ENCODE data around the gene IAH1. TPM values are rescaled to one million over a fixed set of nuclear protein-coding genes. Genes with fewer than 3 reads are reported as not detected.

Gene IAH1
- total RNA-seq, 1 donor from 2014 or later, result 31.1 TPM

DNA sequence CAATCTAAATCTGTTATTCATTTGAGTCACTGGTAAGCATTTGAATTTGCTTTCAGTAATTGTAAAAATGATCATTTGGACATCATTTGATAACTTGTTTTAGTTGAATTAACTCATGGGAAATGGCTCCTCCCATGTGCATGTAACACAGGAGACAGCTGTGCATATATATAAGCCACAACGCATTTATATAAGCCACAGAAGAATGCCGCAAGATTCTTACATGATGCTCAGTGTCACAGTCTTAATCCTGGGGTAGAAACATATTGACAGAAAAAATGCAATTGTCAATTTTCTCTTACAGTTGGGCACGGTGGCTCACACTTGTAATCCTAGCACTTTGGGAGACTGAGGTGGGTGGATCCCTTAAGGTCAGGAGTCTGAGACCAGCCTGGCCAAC, 13.3 kb upstream of the IAH1 start:
- Histone ChIP-seq H3K27ac (ENCODE audit: low read depth, low read length) (no peak overlapping the region), H3K79me2 (ENCODE audit: insufficient read depth, low read length) (no peaks in the 10 kb centered on the region), H3K4me1 (ENCODE audit: insufficient read depth, low read length) (peaks cover 8% of the 10 kb centered on the region), H3K4me2 (ENCODE audit: low read length) (no peak overlapping the region), H3K36me3 (ENCODE audit: insufficient read depth, low read length) (peaks cover 17% of the 10 kb centered on the region), H3K4me3 (ENCODE audit: insufficient read depth, low read depth, low read length) (no peak overlapping the region), H3K9me3 (ENCODE audit: insufficient read depth, low read depth, low read length) (no peaks in the 10 kb centered on the region), H4K20me1 (ENCODE audit: insufficient read depth, low read length) (no peaks in the 10 kb centered on the region), H2AFZ (ENCODE audit: low read depth, low read length) (no peak overlapping the region), H3K27me3 (ENCODE audit: insufficient read depth, low read length) (no peaks in the 10 kb centered on the region), H3K9ac (ENCODE audit: low read length) (no peak overlapping the region)
- Mint-ChIP-seq H3K27me3 (ENCODE audit: low read depth, unreplicated experiment) (no peaks in the 10 kb centered on the region), H3K36me3 (ENCODE audit: low read depth, unreplicated experiment) (no peaks in the 10 kb centered on the region), H3K9me3 (ENCODE audit: unreplicated experiment) (no peaks in the 10 kb centered on the region), H3K4me1 (ENCODE audit: low read depth, unreplicated experiment) (peaks cover 10% of the 10 kb centered on the region), H3K27ac (ENCODE audit: unreplicated experiment) (no peak overlapping the region), H3K4me3 (ENCODE audit: unreplicated experiment) (no peak overlapping the region)
- TF ChIP-seq, protein P1, sequence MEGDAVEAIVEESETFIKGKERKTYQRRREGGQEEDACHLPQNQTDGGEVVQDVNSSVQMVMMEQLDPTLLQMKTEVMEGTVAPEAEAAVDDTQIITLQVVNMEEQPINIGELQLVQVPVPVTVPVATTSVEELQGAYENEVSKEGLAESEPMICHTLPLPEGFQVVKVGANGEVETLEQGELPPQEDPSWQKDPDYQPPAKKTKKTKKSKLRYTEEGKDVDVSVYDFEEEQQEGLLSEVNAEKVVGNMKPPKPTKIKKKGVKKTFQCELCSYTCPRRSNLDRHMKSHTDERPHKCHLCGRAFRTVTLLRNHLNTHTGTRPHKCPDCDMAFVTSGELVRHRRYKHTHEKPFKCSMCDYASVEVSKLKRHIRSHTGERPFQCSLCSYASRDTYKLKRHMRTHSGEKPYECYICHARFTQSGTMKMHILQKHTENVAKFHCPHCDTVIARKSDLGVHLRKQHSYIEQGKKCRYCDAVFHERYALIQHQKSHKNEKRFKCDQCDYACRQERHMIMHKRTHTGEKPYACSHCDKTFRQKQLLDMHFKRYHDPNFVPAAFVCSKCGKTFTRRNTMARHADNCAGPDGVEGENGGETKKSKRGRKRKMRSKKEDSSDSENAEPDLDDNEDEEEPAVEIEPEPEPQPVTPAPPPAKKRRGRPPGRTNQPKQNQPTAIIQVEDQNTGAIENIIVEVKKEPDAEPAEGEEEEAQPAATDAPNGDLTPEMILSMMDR (IDR thresholded peaks at IDR 0.05; ENCODE audit: insufficient read depth, low read depth, low read length), result no peak
- TF ChIP-seq EZH2 (IDR thresholded peaks at IDR 0.05; ENCODE audit: insufficient read depth, low read length), result no peak
- FAIRE-seq (no peak), DNase-seq (ENCODE audit: low read depth) (no peak)

DNA sequence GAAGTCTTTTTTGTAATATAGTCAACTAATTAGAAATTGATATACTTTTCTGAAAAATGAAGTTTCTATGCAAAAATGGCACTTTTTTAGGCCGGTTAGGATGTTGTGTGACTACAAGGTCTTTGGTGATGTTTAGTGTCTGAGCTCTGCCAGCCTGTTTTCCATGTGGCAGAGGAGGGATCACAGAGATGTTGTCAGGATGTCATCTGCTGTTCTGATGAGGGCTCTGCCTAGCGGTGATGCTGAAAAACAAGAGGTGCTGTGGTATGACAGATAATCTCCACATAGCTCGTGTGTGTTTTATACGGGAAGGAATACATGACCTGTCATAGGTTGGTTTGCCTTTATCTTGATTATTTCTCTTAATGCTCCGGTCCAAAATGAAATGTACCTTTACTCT, 12.0 kb upstream of the IAH1 start:
- no peak for TF ChIP-seq EZH2 (IDR thresholded peaks at IDR 0.05; ENCODE audit: insufficient read depth, low read length)
- TF ChIP-seq, protein P1 (IDR thresholded peaks at IDR 0.05; ENCODE audit: insufficient read depth, low read depth, low read length), result no peak
- H3K27me3 Mint-ChIP-seq (ENCODE audit: low read depth, unreplicated experiment), result no peaks in the 10 kb centered on the region
- Histone ChIP-seq H2AFZ (ENCODE audit: low read depth, low read length) (no peak overlapping the region), H3K79me2 (ENCODE audit: insufficient read depth, low read length) (no peaks in the 10 kb centered on the region), H3K9me3 (ENCODE audit: insufficient read depth, low read depth, low read length) (no peaks in the 10 kb centered on the region), H3K27me3 (ENCODE audit: insufficient read depth, low read length) (no peaks in the 10 kb centered on the region), H3K9ac (ENCODE audit: low read length) (no peak overlapping the region), H4K20me1 (ENCODE audit: insufficient read depth, low read length) (no peaks in the 10 kb centered on the region), H3K36me3 (ENCODE audit: insufficient read depth, low read length) (peaks cover 15% of the 10 kb centered on the region), H3K4me3 (ENCODE audit: insufficient read depth, low read depth, low read length) (no peak overlapping the region), H3K27ac (ENCODE audit: low read depth, low read length) (no peak overlapping the region), H3K4me2 (ENCODE audit: low read length) (no peak overlapping the region), H3K4me1 (ENCODE audit: insufficient read depth, low read length) (peaks cover 8% of the 10 kb centered on the region)
- no peak for FAIRE-seq
- H3K4me1 Mint-ChIP-seq (ENCODE audit: low read depth, unreplicated experiment), result peaks cover 10% of the 10 kb centered on the region
- H3K36me3 Mint-ChIP-seq (ENCODE audit: low read depth, unreplicated experiment), result no peaks in the 10 kb centered on the region
- H3K9me3 Mint-ChIP-seq (ENCODE audit: unreplicated experiment), result no peaks in the 10 kb centered on the region
- no peak overlapping the region for H3K4me3 Mint-ChIP-seq (ENCODE audit: unreplicated experiment)
- H3K27ac Mint-ChIP-seq (ENCODE audit: unreplicated experiment), result no peak overlapping the region
- no peak for DNase-seq (ENCODE audit: low read depth)

DNA sequence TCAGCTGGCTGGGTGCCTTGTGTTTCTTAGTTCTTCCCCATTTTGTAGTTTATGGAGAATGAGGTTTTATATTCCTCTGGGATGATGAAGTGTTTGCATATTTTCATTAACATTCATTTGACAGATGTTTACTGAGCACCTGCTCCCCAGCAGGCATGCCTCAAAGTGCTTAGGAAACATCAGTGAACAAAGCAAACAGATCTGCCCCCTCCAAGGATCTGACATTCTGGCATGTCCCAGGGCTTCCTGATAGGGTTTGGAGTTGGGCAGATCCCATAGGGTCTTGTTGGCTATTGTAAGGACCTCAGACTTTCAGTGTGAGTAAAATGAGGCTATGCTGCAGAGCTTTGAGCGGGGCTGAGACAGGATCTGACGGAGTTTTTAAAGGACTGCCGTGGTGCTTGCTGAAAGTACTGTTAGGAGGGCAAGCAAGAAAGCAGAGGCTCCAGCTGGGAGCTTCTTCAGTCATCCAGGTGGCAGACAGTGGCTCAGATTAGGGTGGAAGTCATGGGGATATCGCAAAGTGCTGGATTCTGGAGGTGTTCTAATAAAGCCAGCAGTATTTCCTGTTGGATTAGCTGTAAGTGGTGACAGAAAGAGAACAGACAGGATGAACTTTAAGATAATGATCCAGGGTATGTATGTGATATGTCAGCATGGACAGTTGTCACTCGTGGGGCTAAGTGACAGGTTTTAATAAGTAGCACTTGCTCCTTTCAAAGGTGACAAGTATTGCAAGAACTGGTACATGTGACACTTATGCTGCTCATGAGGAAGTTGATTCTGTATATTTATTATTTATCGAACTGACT, 11.3 kb upstream of the IAH1 start:
- Mint-ChIP-seq H3K27me3 (ENCODE audit: low read depth, unreplicated experiment) (no peaks in the 10 kb centered on the region), H3K27ac (ENCODE audit: unreplicated experiment) (no peak overlapping the region), H3K4me3 (ENCODE audit: unreplicated experiment) (no peak overlapping the region), H3K4me1 (ENCODE audit: low read depth, unreplicated experiment) (peaks cover 10% of the 10 kb centered on the region), H3K36me3 (ENCODE audit: low read depth, unreplicated experiment) (no peaks in the 10 kb centered on the region), H3K9me3 (ENCODE audit: unreplicated experiment) (no peaks in the 10 kb centered on the region)
- Histone ChIP-seq H3K4me2 (ENCODE audit: low read length) (no peak overlapping the region), H3K36me3 (ENCODE audit: insufficient read depth, low read length) (peaks cover 15% of the 10 kb centered on the region), H3K9ac (ENCODE audit: low read length) (no peak overlapping the region), H4K20me1 (ENCODE audit: insufficient read depth, low read length) (no peaks in the 10 kb centered on the region), H3K4me3 (ENCODE audit: insufficient read depth, low read depth, low read length) (no peak overlapping the region), H3K9me3 (ENCODE audit: insufficient read depth, low read depth, low read length) (no peaks in the 10 kb centered on the region), H3K27ac (ENCODE audit: low read depth, low read length) (no peak overlapping the region), H3K4me1 (ENCODE audit: insufficient read depth, low read length) (peaks cover 8% of the 10 kb centered on the region), H2AFZ (ENCODE audit: low read depth, low read length) (no peak overlapping the region), H3K79me2 (ENCODE audit: insufficient read depth, low read length) (no peaks in the 10 kb centered on the region), H3K27me3 (ENCODE audit: insufficient read depth, low read length) (no peaks in the 10 kb centered on the region)
- TF ChIP-seq, protein P1 (IDR thresholded peaks at IDR 0.05; ENCODE audit: insufficient read depth, low read depth, low read length), result no peak
- no peak for TF ChIP-seq EZH2 (IDR thresholded peaks at IDR 0.05; ENCODE audit: insufficient read depth, low read length)
- DNase-seq (ENCODE audit: low read depth) (no peak), FAIRE-seq (no peak)

All from astrocyte (in vitro differentiated cells and primary cell).